ENCODE results near the gene LSAMP. TPM values are rescaled to one million over a fixed set of nuclear protein-coding genes. Genes with fewer than 3 reads are reported as not detected.

LSAMP gene
- total RNA-seq, 3 donors from 2014 or later: 0.78 to 39.8 (median 1.9) TPM

GRCh38 chr3:116007000-116007399, 438.3 kb downstream of the LSAMP start:
- TF ChIP-seq CTCF (IDR thresholded peaks at IDR 0.05): no peak
- no peaks in the 10 kb centered on the region for H3K9me3 ChIP-seq
- DNase-seq (no peak), ATAC-seq (no peak)
- intact Hi-C loops (cut with DNase I, micrococcal nuclease): no loop called here
- no peak overlapping the region for H3K4me3 ChIP-seq
- H3K4me1 ChIP-seq (ENCODE audit: low read depth): no peaks in the 10 kb centered on the region
- no peaks in the 10 kb centered on the region for H3K36me3 ChIP-seq (ENCODE audit: low read depth)

GRCh38 chr3:116005404-116005803, 439.9 kb downstream of the LSAMP start:
- ATAC-seq: peak; percentile 46

GRCh38 chr3:116002235-116002634, 443.1 kb downstream of the LSAMP start:
- no peak for DNase-seq
- no peaks in the 10 kb centered on the region for H3K36me3 ChIP-seq (ENCODE audit: low read depth)
- intact Hi-C loops (cut with DNase I, micrococcal nuclease): no loop called here
- H3K4me1 ChIP-seq (ENCODE audit: low read depth): no peaks in the 10 kb centered on the region
- H3K4me3 ChIP-seq: no peak overlapping the region
- ATAC-seq: no peak
- no peak for TF ChIP-seq CTCF (IDR thresholded peaks at IDR 0.05)
- H3K9me3 ChIP-seq: no peaks in the 10 kb centered on the region

More at GRCh38 chr3:116005404-116005803, 439.9 kb downstream of the LSAMP start:
- intact Hi-C loops (cut with DNase I, micrococcal nuclease): no loop called here
- no peak for TF ChIP-seq CTCF (IDR thresholded peaks at IDR 0.05)
- Histone ChIP-seq H3K9me3 (no peaks in the 10 kb centered on the region), H3K36me3 (ENCODE audit: low read depth) (no peaks in the 10 kb centered on the region), H3K4me3 (no peak overlapping the region), H3K4me1 (ENCODE audit: low read depth) (no peaks in the 10 kb centered on the region)
- DNase-seq: peak in 1 of 3 donors; percentile 42

GRCh38 chr3:116001151-116001621, 444.1 kb downstream of the LSAMP start:
- DNase-seq (no peak), ATAC-seq (no peak)
- Histone ChIP-seq H3K36me3 (ENCODE audit: low read depth) (no peaks in the 10 kb centered on the region), H3K4me3 (no peak overlapping the region), H3K9me3 (no peaks in the 10 kb centered on the region), H3K4me1 (ENCODE audit: low read depth) (no peaks in the 10 kb centered on the region)
- intact Hi-C loops (cut with DNase I, micrococcal nuclease): no loop called here
- no peak for TF ChIP-seq CTCF (IDR thresholded peaks at IDR 0.05)

- no peak for DNase-seq
- no peak for TF ChIP-seq CTCF (IDR thresholded peaks at IDR 0.05)
- intact Hi-C loops (cut with DNase I, micrococcal nuclease): no loop called here
- ATAC-seq: no peak
- Histone ChIP-seq H3K9me3 (no peaks in the 10 kb centered on the region), H3K4me3 (no peak overlapping the region), H3K4me1 (ENCODE audit: low read depth) (no peaks in the 10 kb centered on the region), H3K36me3 (ENCODE audit: low read depth) (no peaks in the 10 kb centered on the region)
These were observed 445.0 kb downstream of the LSAMP start for GRCh38 chr3:116000311-116000710.

GRCh38 chr3:115999613-116000012, 445.7 kb downstream of the LSAMP start:
- TF ChIP-seq CTCF (IDR thresholded peaks at IDR 0.05): no peak
- no peak overlapping the region for H3K4me3 ChIP-seq
- H3K9me3 ChIP-seq: no peaks in the 10 kb centered on the region
- intact Hi-C loops (cut with DNase I, micrococcal nuclease): no loop called here
- H3K4me1 ChIP-seq (ENCODE audit: low read depth): no peaks in the 10 kb centered on the region
- no peak for ATAC-seq
- no peak for DNase-seq
- H3K36me3 ChIP-seq (ENCODE audit: low read depth): no peaks in the 10 kb centered on the region
